Mammary epithelial cell (primary cell): ENCODE results near the gene NUP62.

Experiments used
- CTCF ChIP-seq, 2 donors: IDR thresholded peaks in 1 of 2; conservative IDR thresholded peaks in 1 of 2; 2 replicates each; pipeline ENCODE4 v1.5.1; 2011 to 2012; ENCODE audit warnings: inconsistent platforms in 2 of 2, low read length in 2 of 2, mild to moderate bottlenecking in 2 of 2, control low read depth in 1 of 2, low read depth in 1 of 2; ENCODE audit not compliant: insufficient read depth in 1 of 2; ENCODE audit errors: extremely low read depth in 1 of 2
- EZH2 ChIP-seq: IDR thresholded peaks from 2 replicates; pipeline ENCODE4 v1.6.1; 2012; ENCODE audit warnings: low read length, inconsistent platforms, borderline replicate concordance

DNA sequence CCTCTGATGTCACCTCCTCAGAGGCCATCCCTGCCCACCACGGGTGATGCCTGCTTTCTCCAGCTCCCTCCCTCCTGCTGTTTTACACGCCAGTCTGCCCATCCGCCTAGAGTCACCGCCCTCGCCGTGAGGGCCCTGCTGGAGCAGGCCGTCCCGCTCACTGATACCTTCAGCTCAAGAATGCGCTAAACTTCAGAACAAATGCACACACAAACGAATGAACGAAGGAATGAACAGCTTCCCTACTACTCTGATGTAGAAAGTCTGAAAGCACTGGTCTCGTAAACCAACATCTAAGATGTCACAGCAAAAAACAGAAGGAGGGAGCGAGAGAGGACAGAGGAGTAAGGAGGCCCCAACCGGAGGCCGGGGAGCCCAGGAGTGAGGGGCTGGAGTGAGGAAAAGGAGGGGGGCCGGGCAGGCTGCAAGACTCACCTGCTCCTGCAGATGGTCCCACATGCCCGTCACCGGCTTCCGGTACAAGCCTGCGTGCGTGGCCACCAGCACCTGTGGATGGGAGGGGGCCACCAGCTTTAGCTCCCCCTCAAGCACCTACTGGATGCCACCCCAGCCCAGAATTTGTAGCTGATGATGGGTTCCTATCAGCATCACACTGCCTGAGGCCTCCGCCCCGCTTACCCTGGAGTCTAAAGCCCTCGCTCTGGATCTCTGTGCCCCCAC, 65.9 kb downstream of the NUP62 start:
- TF ChIP-seq CTCF (conservative IDR thresholded peaks at IDR 0.05 in 1 of 2, IDR thresholded peaks at IDR 0.05 in 1 of 2; ENCODE audit: extremely low read depth in 1 of 2, insufficient read depth in 1 of 2, low read depth in 1 of 2, low read length in 2 of 2) (no peak), EZH2 (no peak)
